ENCODE results near the gene ARHGAP28. TPM values are rescaled to one million over a fixed set of nuclear protein-coding genes. Genes with fewer than 3 reads are reported as not detected.

ARHGAP28 gene
- total RNA-seq, 1 donor from 2014 or later = 350 TPM

GRCh38 chr18:6687676-6688075 is 41.8 kb upstream of the ARHGAP28 start:
- Mint-ChIP-seq H3K9me3 (ENCODE audit: unreplicated experiment) (no peaks in the 10 kb centered on the region), H3K36me3 (ENCODE audit: low read depth, unreplicated experiment) (no peaks in the 10 kb centered on the region), H3K27me3 (ENCODE audit: unreplicated experiment) (no peaks in the 10 kb centered on the region), H3K27ac (ENCODE audit: unreplicated experiment) (no peak overlapping the region), H3K4me3 (ENCODE audit: unreplicated experiment) (no peak overlapping the region), H3K4me1 (ENCODE audit: unreplicated experiment) (no peaks in the 10 kb centered on the region)
- no peak for DNase-seq (ENCODE audit: low spot score)
- TF ChIP-seq CTCF (IDR thresholded peaks at IDR 0.05; ENCODE audit: unreplicated experiment) = no peak

DNA sequence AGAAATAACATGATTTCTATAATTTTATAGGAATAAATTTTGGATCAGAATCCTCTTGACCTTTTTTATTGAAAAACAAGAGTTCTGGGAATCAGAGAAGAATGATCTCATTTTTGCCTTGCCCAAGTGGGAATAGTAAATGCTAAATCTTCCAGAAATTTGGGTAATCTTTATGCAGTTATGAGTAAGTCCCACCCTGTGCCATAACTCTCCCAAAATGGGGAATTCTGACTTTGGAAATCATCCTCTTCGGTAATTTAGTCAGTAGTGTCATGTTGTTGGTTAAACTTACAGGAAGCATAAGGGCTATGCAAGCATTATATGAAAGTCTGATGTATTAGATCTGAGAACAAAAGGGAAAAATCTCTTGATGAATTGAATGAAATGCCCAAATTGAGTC is 20.6 kb upstream of the ARHGAP28 start:
- no peaks in the 10 kb centered on the region for H3K9me3 Mint-ChIP-seq (ENCODE audit: unreplicated experiment)

DNA sequence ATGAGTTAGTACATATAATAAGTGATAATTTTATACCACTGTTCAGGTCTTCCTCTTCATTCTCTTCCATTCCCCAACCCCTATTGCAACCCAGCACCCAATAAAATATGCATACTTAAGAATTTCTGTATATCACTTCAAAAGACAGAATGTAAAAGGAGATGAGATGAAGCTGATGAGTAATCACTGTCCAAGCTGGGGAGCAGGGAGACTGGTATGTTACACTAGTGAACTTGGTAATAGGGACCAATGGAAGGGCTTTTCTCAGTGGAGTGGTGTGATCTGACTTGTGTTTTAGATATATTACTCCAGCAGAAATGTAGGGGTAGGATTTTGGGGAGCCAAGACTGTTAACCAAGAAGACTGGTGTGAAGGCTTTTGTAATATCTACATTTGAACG is 18.0 kb upstream of the ARHGAP28 start:
- H3K36me3 Mint-ChIP-seq (ENCODE audit: low read depth, unreplicated experiment) = no peaks in the 10 kb centered on the region
- no peaks in the 10 kb centered on the region for H3K27me3 Mint-ChIP-seq (ENCODE audit: unreplicated experiment)
- H3K4me3 Mint-ChIP-seq (ENCODE audit: unreplicated experiment) = no peak overlapping the region
- H3K27ac Mint-ChIP-seq (ENCODE audit: unreplicated experiment) = no peak overlapping the region
- no peaks in the 10 kb centered on the region for H3K9me3 Mint-ChIP-seq (ENCODE audit: unreplicated experiment)
- no peak for TF ChIP-seq CTCF (IDR thresholded peaks at IDR 0.05; ENCODE audit: unreplicated experiment)
- H3K4me1 Mint-ChIP-seq (ENCODE audit: unreplicated experiment) = no peaks in the 10 kb centered on the region
- DNase-seq (ENCODE audit: low spot score) = no peak

More for the DNA sequence above, 20.6 kb upstream of the ARHGAP28 start:
- no peaks in the 10 kb centered on the region for H3K36me3 Mint-ChIP-seq (ENCODE audit: low read depth, unreplicated experiment)
- H3K27ac Mint-ChIP-seq (ENCODE audit: unreplicated experiment) = no peak overlapping the region
- H3K4me1 Mint-ChIP-seq (ENCODE audit: unreplicated experiment) = no peaks in the 10 kb centered on the region
- no peak for TF ChIP-seq CTCF (IDR thresholded peaks at IDR 0.05; ENCODE audit: unreplicated experiment)
- no peak overlapping the region for H3K4me3 Mint-ChIP-seq (ENCODE audit: unreplicated experiment)
- DNase-seq (ENCODE audit: low spot score) = no peak
- no peaks in the 10 kb centered on the region for H3K27me3 Mint-ChIP-seq (ENCODE audit: unreplicated experiment)

DNA sequence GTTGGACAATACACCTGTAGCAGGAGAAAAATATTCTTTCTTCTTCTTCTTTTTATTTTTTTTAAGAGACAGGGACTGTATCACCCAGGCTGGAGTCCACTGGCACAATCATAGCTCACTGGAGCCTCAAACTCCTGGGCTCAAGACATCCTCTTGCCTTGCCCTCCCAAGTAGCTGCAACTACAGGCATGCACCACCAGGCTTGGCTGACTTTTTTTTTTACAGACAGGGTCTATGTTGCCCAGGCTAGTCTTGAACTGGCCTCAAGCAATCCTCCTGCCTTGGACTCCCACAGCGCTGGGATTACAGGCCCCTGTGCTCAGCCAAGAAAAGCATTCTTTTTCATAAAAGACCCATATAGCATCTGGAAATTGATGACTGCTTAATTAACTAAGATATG is 17.1 kb upstream of the ARHGAP28 start:
- no peak for DNase-seq (ENCODE audit: low spot score)
- no peaks in the 10 kb centered on the region for H3K9me3 Mint-ChIP-seq (ENCODE audit: unreplicated experiment)

GRCh38 chr18:6714010-6714409 is 15.5 kb upstream of the ARHGAP28 start:
- no peaks in the 10 kb centered on the region for H3K9me3 Mint-ChIP-seq (ENCODE audit: unreplicated experiment)
- no peaks in the 10 kb centered on the region for H3K27me3 Mint-ChIP-seq (ENCODE audit: unreplicated experiment)
- H3K36me3 Mint-ChIP-seq (ENCODE audit: low read depth, unreplicated experiment) = no peaks in the 10 kb centered on the region
- H3K4me3 Mint-ChIP-seq (ENCODE audit: unreplicated experiment) = no peak overlapping the region
- no peak overlapping the region for H3K27ac Mint-ChIP-seq (ENCODE audit: unreplicated experiment)
- DNase-seq (ENCODE audit: low spot score) = no peak
- no peak for TF ChIP-seq CTCF (IDR thresholded peaks at IDR 0.05; ENCODE audit: unreplicated experiment)
- no peaks in the 10 kb centered on the region for H3K4me1 Mint-ChIP-seq (ENCODE audit: unreplicated experiment)

More for the DNA sequence above, 17.1 kb upstream of the ARHGAP28 start:
- Mint-ChIP-seq H3K4me3 (ENCODE audit: unreplicated experiment) (no peak overlapping the region), H3K36me3 (ENCODE audit: low read depth, unreplicated experiment) (no peaks in the 10 kb centered on the region), H3K27me3 (ENCODE audit: unreplicated experiment) (no peaks in the 10 kb centered on the region), H3K4me1 (ENCODE audit: unreplicated experiment) (no peaks in the 10 kb centered on the region), H3K27ac (ENCODE audit: unreplicated experiment) (no peak overlapping the region)
- TF ChIP-seq CTCF (IDR thresholded peaks at IDR 0.05; ENCODE audit: unreplicated experiment) = peak; percentile 22

All from endothelial cell (in vitro differentiated cells).